ENCODE results near the gene GEMIN8.

GRCh38 chrX:14043209-14043608, 13.5 kb upstream of the GEMIN8 start:
- TF ChIP-seq CTCF (conservative IDR thresholded peaks at IDR 0.05; ENCODE audit: low read length) (no peak), EZH2phosphoT487 (IDR thresholded peaks at IDR 0.05; ENCODE audit: borderline replicate concordance, low read depth, low read length) (no peak)

Measured in OCI-LY7 (cell line).